Endothelial cell (in vitro differentiated cells): ENCODE data around the gene MMRN2. TPM values are rescaled to one million over a fixed set of nuclear protein-coding genes. Genes with fewer than 3 reads are reported as not detected.
"Not testable (repeated sequence)": the region's sequence is repeated elsewhere in the genome, so short reads cannot be mapped to it uniquely, and the experiment has no call there.

ENCODE experiments used
- DNase-seq: peaks from one replicate; pipeline ENCODE4 v3.0.0; 2021; ENCODE audit warnings: low spot score
- H3K27ac Mint-ChIP-seq: one replicate; pipeline ENCODE4 v1.8.0; 2021; ENCODE audit warnings: mixed read lengths, inconsistent platforms; ENCODE audit not compliant: unreplicated experiment
- H3K27me3 Mint-ChIP-seq: one replicate; pipeline ENCODE4 v1.8.0; 2021; ENCODE audit warnings: mild to moderate bottlenecking, moderate library complexity, mixed read lengths, inconsistent platforms; ENCODE audit not compliant: unreplicated experiment
- H3K36me3 Mint-ChIP-seq: one replicate; pipeline ENCODE4 v1.8.0; 2021; ENCODE audit warnings: mild to moderate bottlenecking, low read depth, mixed read lengths, inconsistent platforms; ENCODE audit not compliant: unreplicated experiment
- H3K4me1 Mint-ChIP-seq: one replicate; pipeline ENCODE4 v1.8.0; 2021; ENCODE audit warnings: mild to moderate bottlenecking, mixed read lengths, inconsistent platforms; ENCODE audit not compliant: unreplicated experiment
- H3K4me3 Mint-ChIP-seq: one replicate; pipeline ENCODE4 v1.8.0; 2021; ENCODE audit warnings: mild to moderate bottlenecking, mixed read lengths, inconsistent platforms; ENCODE audit not compliant: unreplicated experiment
- H3K9me3 Mint-ChIP-seq: one replicate; pipeline ENCODE4 v1.8.0; 2021; ENCODE audit warnings: mixed read lengths, inconsistent platforms; ENCODE audit not compliant: unreplicated experiment
- CTCF ChIP-seq: fragments of 200-600 bp; sonication (generic); IDR thresholded peaks from one replicate; pipeline ENCODE4 v1.5.0; 2021; ENCODE audit warnings: antibody characterized with exemption; ENCODE audit not compliant: unreplicated experiment
- total RNA-seq: library from RNA; stranded (reverse); fragmentation: NEBNext Ultra II Directional; extraction: Animal tissue kit (Norgen Biotek cat#: 25700); gene quantifications from one replicate; pipeline ENCODE4 v1.2.1, GENCODE V29; 2021; ENCODE audit not compliant: unreplicated experiment

Gene MMRN2
- total RNA-seq, 1 donor from 2014 or later = 563 TPM

DNA sequence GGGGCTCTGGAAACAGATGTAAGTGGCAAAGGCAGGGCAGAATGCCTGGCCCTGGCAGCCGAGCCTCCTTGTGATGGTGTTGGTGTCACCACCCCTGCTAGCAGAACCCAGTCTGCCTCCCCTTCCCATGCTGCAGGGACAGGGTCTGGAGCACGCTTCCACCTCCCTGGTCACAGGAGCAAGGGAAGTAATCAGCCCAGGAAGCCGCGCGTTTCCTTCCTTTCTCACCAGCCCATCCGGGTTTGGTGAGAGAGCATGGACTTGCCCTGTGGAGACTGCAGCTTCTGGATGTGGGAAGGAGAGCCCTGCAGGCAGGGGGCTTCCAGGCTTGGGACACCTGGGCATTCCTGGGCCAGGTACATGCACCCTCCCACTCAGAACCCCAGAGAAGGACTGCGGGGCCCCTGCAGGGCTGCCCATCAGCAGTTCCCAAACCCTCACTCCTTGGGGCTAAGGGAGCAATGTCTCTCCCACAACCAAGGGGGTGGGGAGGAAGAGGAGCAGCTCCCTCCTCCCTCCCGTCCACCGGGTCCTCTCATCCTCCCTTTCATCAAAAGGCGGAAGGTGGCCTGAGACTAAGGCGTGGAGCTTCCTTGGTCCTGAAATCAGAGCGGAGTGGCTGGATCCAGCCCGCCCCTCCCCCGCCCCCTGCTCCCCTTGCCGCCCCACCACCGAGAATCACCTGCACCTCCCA, 1.8 kb downstream of the MMRN2 start:
- H3K4me1 Mint-ChIP-seq = peaks cover 61% of the 10 kb centered on the region
- H3K27ac Mint-ChIP-seq = peak overlapping the region; percentile 97
- peaks cover 15% of the 10 kb centered on the region for H3K27me3 Mint-ChIP-seq
- no peaks in the 10 kb centered on the region for H3K9me3 Mint-ChIP-seq
- H3K36me3 Mint-ChIP-seq = peaks cover 30% of the 10 kb centered on the region
- TF ChIP-seq CTCF = no peak
- DNase-seq = peak; percentile 63
- peak overlapping the region; percentile 98 for H3K4me3 Mint-ChIP-seq

- Mint-ChIP-seq H3K27me3 (peaks cover 15% of the 10 kb centered on the region), H3K9me3 (no peaks in the 10 kb centered on the region), H3K27ac (peak overlapping the region; percentile 83), H3K4me3 (peak overlapping the region; percentile 98), H3K4me1 (peaks cover 66% of the 10 kb centered on the region), H3K36me3 (peaks cover 36% of the 10 kb centered on the region)
- no peak for TF ChIP-seq CTCF
- no peak for DNase-seq
These were observed 2.5 kb downstream of the MMRN2 start for GRCh38 chr10:86954681-86955500.

DNA sequence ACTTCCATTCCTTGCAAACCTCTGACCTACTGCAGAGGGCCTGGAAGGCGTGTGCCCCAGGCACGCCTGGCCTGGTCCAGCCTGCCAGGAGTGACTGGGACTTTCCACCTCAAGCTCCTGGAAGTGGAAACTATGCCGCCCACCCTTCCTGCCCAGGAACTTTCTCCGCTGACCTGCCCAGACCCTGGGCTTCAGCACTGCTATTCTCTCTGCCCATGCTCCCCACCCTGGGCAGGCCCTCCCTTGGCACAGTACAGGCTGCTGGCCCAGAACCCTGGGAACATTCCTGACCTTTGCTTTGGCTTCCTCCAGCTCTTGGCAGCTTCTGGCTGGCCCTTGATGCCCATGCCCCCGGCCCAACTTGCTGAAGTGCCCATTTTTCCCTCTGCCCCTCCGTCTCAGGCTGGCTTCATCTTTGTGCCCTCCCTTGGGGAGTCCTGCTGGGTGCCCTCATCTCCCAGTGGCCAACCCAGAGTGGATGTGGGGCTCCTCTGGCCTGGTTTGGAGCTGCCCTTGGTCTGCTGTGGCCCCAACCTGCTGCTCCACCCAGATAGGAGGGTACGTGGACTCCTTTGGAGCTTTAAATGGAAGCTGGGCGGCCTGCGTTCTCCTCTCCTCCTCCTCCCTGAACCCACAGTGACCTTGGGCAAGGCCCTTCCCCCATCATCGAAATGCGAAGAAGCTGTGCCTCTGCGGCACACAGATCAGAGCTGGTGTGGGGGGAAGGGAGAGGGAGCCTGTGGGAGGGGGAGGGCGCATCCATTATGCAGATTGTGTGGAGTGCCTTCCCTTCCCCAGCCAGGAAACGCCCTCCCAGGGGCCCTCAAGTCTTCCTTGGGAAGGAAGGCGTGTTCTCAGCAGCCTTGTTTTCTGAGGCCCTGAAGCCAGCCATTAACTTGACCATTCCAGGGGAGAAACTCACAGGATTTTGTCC, 3.4 kb downstream of the MMRN2 start:
- H3K9me3 Mint-ChIP-seq = no peaks in the 10 kb centered on the region
- DNase-seq = peak; percentile 63
- peaks cover 38% of the 10 kb centered on the region for H3K36me3 Mint-ChIP-seq
- H3K4me3 Mint-ChIP-seq = peak overlapping the region; percentile 98
- peaks cover 63% of the 10 kb centered on the region for H3K4me1 Mint-ChIP-seq
- no peak for TF ChIP-seq CTCF
- H3K27ac Mint-ChIP-seq = peak overlapping the region; percentile 83
- peaks cover 11% of the 10 kb centered on the region for H3K27me3 Mint-ChIP-seq

DNA sequence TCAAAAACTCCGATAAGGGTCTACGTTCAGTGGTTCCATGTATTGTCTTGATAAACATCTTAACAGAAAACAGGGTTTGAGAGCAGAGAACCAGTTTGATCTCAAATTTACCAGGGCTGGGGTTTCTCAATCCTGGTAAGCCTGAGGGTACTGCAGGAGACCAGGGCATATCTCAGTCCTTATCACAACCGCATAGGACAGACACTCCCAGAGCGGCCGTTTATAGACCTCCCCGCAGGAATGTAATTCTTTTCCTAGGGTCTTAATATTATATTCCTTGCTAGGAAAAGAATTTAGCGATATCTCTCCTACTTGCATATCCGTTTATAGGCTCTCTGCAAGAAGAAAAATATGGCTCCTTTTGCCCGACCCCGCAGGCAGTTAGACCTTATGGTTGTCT, 4.7 kb downstream of the MMRN2 start:
- Mint-ChIP-seq H3K27me3 (peaks cover 11% of the 10 kb centered on the region), H3K27ac (peak overlapping the region; percentile 13), H3K4me3 (peak overlapping the region; percentile 98), H3K36me3 (peaks cover 44% of the 10 kb centered on the region), H3K4me1 (peaks cover 63% of the 10 kb centered on the region)
- DNase-seq, H3K9me3 Mint-ChIP-seq: not testable (repeated sequence)

- no peak for TF ChIP-seq CTCF
- no peaks in the 10 kb centered on the region for H3K9me3 Mint-ChIP-seq
- no peak for DNase-seq
- H3K4me1 Mint-ChIP-seq = peaks cover 60% of the 10 kb centered on the region
- H3K36me3 Mint-ChIP-seq = peaks cover 43% of the 10 kb centered on the region
- H3K4me3 Mint-ChIP-seq = peak overlapping the region; percentile 98
- peak overlapping the region; percentile 72 for H3K27ac Mint-ChIP-seq
- peaks cover 6% of the 10 kb centered on the region for H3K27me3 Mint-ChIP-seq
These were observed 5.3 kb downstream of the MMRN2 start for GRCh38 chr10:86952106-86952505.
